ENCODE results near the gene WWOX. TPM values are rescaled to one million over a fixed set of nuclear protein-coding genes. Genes with fewer than 3 reads are reported as not detected.
A peak's percentile ranks its signal among the peaks of the same experiment; 100 is the strongest.

Gene WWOX
- total RNA-seq, 3 donors from 2014 or later = 11.7 to 18.0 (median 13.8) TPM

- H3K4me1 ChIP-seq (ENCODE audit: low read depth) = no peaks in the 10 kb centered on the region
- DNase-seq = no peak
- no peaks in the 10 kb centered on the region for H3K9me3 ChIP-seq
- ATAC-seq = no peak
- H3K4me3 ChIP-seq = no peak overlapping the region
- no peaks in the 10 kb centered on the region for H3K36me3 ChIP-seq (ENCODE audit: low read depth)
- TF ChIP-seq, protein P1, sequence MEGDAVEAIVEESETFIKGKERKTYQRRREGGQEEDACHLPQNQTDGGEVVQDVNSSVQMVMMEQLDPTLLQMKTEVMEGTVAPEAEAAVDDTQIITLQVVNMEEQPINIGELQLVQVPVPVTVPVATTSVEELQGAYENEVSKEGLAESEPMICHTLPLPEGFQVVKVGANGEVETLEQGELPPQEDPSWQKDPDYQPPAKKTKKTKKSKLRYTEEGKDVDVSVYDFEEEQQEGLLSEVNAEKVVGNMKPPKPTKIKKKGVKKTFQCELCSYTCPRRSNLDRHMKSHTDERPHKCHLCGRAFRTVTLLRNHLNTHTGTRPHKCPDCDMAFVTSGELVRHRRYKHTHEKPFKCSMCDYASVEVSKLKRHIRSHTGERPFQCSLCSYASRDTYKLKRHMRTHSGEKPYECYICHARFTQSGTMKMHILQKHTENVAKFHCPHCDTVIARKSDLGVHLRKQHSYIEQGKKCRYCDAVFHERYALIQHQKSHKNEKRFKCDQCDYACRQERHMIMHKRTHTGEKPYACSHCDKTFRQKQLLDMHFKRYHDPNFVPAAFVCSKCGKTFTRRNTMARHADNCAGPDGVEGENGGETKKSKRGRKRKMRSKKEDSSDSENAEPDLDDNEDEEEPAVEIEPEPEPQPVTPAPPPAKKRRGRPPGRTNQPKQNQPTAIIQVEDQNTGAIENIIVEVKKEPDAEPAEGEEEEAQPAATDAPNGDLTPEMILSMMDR (IDR thresholded peaks at IDR 0.05) = no peak
- intact Hi-C loops (cut with DNase I, micrococcal nuclease) = no loop called here
These were observed 568.9 kb downstream of the WWOX start for GRCh38 chr16:78668393-78668792.

DNA sequence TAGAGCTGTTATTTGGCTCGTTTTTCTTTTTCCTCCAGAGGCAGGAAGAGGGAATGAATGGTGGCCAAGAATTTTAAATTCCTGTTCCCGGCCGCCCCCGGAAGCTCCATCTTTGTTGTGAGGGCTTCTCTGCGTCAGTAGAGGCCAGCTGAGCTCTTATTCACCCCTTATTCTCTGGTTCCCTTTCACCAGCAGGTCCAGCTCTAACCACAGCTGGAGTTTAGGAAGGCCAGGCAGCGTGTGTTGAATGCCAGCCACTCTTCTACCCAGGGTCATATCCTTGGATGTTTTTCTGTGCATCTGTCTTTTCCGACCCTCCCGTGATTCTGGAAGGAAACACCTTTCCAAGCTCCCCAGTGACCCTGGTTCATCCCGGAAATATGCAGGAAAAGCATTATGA lies 570.5 kb downstream of the WWOX start:
- H3K9me3 ChIP-seq = no peaks in the 10 kb centered on the region
- TF ChIP-seq, protein P1 (IDR thresholded peaks at IDR 0.05) = no peak
- H3K4me1 ChIP-seq (ENCODE audit: low read depth) = no peaks in the 10 kb centered on the region
- no peak for ATAC-seq
- DNase-seq = peak in 1 of 3 donors; percentile 17
- H3K36me3 ChIP-seq (ENCODE audit: low read depth) = no peaks in the 10 kb centered on the region
- no peak overlapping the region for H3K4me3 ChIP-seq
- intact Hi-C loops (cut with DNase I, micrococcal nuclease) = no loop called here

DNA sequence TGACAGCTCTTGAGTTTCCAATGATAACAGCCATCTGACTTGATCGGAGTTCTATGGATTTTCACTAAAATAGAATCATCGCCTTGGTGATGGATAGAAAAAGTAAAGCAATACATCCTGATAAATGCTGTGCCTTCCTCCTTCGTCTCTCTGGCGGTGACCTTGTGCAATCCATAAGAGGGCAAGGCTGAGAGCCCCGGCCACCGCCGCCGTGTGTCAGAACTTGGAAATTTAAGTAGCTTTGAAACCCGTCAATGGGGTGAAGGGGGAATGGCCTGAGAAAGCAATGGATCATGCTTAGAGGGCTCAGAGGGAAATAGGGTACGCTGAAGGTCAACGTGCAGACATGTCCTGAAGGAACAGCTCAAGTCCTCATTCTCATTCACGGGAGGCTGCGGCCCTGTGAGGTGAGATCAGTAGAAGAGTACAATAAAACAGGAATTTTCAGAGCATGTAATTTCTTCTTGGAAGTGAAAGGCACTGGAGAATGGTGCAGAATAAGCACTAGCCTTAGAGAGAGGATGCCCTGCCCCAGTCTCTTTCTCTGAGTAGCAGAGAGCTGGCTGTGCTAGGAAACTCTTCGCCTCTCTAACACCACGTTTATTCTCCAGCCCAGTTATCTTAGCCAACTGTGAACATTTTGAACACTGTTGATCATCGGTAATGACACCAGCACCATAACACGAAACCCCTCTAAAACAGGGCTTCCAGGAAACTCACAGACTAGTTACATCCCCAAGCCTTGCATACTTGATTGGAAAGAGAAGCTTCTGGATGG lies 573.5 kb downstream of the WWOX start:
- Histone ChIP-seq H3K4me3 (no peak overlapping the region), H3K36me3 (ENCODE audit: low read depth) (no peaks in the 10 kb centered on the region), H3K4me1 (ENCODE audit: low read depth) (no peaks in the 10 kb centered on the region), H3K9me3 (no peaks in the 10 kb centered on the region)
- ATAC-seq = no peak
- no peak for DNase-seq
- intact Hi-C loops (cut with DNase I, micrococcal nuclease) = no loop called here
- TF ChIP-seq, protein P1 (IDR thresholded peaks at IDR 0.05) = no peak

GRCh38 chr16:78673884-78674283 lies 574.4 kb downstream of the WWOX start:
- TF ChIP-seq, protein P1 (IDR thresholded peaks at IDR 0.05) = no peak
- DNase-seq = no peak
- H3K4me1 ChIP-seq (ENCODE audit: low read depth) = no peaks in the 10 kb centered on the region
- H3K36me3 ChIP-seq (ENCODE audit: low read depth) = no peaks in the 10 kb centered on the region
- intact Hi-C loops (cut with DNase I, micrococcal nuclease) = no loop called here
- no peak overlapping the region for H3K4me3 ChIP-seq
- ATAC-seq = no peak
- H3K9me3 ChIP-seq = no peaks in the 10 kb centered on the region

DNA sequence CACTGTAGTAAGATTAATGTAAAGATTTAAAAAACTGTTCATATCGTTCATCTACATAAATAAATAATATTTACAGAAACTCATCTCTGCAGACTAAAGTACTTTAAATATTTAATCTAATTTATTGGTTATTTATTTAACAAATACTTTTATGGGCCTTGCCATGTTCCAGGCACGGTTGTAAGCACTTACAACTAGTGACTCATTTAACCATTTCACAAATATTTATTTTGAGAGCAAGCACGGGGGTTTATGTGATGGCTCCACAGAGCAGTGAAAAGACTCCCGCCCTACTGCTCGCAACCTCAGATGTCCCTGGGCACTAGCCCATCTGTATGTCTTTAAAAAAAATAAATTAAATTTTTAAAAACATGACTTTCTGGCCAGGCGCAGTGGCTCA lies 575.9 kb downstream of the WWOX start:
- DNase-seq = no peak
- intact Hi-C loops (cut with DNase I, micrococcal nuclease) = no loop called here

More for the DNA sequence above, 575.9 kb downstream of the WWOX start:
- Histone ChIP-seq H3K36me3 (ENCODE audit: low read depth) (no peaks in the 10 kb centered on the region), H3K4me1 (ENCODE audit: low read depth) (no peaks in the 10 kb centered on the region), H3K4me3 (no peak overlapping the region), H3K9me3 (no peaks in the 10 kb centered on the region)
- TF ChIP-seq, protein P1 (IDR thresholded peaks at IDR 0.05) = no peak
- peak; percentile 44 for ATAC-seq
